PC-9 (cell line): ENCODE results near the gene TMEM14A. TPM values are rescaled to one million over a fixed set of nuclear protein-coding genes. Genes with fewer than 3 reads are reported as not detected.

Source experiments
- BruUV-seq: library from RNA; stranded (reverse); fragments of 400-500 nt; replicated peaks from 2 replicates; lab custom pipeline; 2021; lab: Mats Ljungman, UMichigan
- CTCF ChIA-PET: fragments of 300-600 bp; sonication (Branson Sonifier 250); formaldehyde crosslinking; loops from one replicate; lab custom pipeline; 2022; ENCODE audit warnings: antibody characterized with exemption; lab: Charles Lee
- POLR2A ChIA-PET: fragments of 300-600 bp; sonication (Branson Sonifier 250); formaldehyde crosslinking; loops from one replicate; lab custom pipeline; 2022; ENCODE audit warnings: antibody characterized with exemption; ENCODE audit not compliant: unreplicated experiment; lab: Charles Lee
- DNase-seq, 2 experiments: peaks; one replicate each; pipeline versions ENCODE4 v3.0.0 to v3.0.0-alpha.2; 2015 to 2022; ENCODE audit warnings: mixed read lengths in 1 of 2
- H2AFZ ChIP-seq: fragments of 200-600 bp; sonication (generic); 2 replicates; pipeline ENCODE4 v1.8.1; 2017; ENCODE audit warnings: antibody characterized with exemption
- H3F3A ChIP-seq: fragments of 200-600 bp; sonication (generic); 2 replicates; pipeline ENCODE4 v1.8.1; 2017; ENCODE audit warnings: antibody characterized with exemption, mild to moderate bottlenecking, low read depth; ENCODE audit not compliant: insufficient read depth
- H3K27ac ChIP-seq: fragments of 200-600 bp; sonication (generic); 2 replicates; pipeline ENCODE4 v1.6.1; 2016; ENCODE audit warnings: mixed run types
- H3K27me3 ChIP-seq: fragments of 200-600 bp; sonication (generic); 2 replicates; pipeline ENCODE4 v1.6.1; 2016; ENCODE audit warnings: low read depth, mixed run types; ENCODE audit not compliant: insufficient read depth
- H3K36me3 ChIP-seq: fragments of 200-600 bp; sonication (generic); 2 replicates; pipeline ENCODE4 v1.6.1; 2016; ENCODE audit warnings: low read depth, mixed run types
- H3K4me1 ChIP-seq: fragments of 200-600 bp; sonication (generic); replicated peaks from 2 replicates; pipeline ENCODE4 v1.6.1; 2016; ENCODE audit warnings: mixed run types; ENCODE audit not compliant: insufficient read depth
- H3K4me2 ChIP-seq: fragments of 200-600 bp; sonication (generic); 2 replicates; pipeline ENCODE4 v1.6.1; 2017; ENCODE audit warnings: mixed run types
- H3K4me3 ChIP-seq: fragments of 200-600 bp; sonication (generic); 2 replicates; pipeline ENCODE4 v1.6.1; 2016; ENCODE audit warnings: mixed run types
- H3K79me2 ChIP-seq: fragments of 200-600 bp; sonication (generic); 2 replicates; pipeline ENCODE4 v1.6.1; 2017; ENCODE audit warnings: low read depth, mixed run types
- H3K9me2 ChIP-seq: fragments of 200-600 bp; sonication (generic); 2 replicates; pipeline ENCODE4 v1.8.1; 2017; ENCODE audit warnings: mild to moderate bottlenecking; ENCODE audit not compliant: insufficient read depth
- H3K9me3 ChIP-seq: fragments of 200-600 bp; sonication (generic); 2 replicates; pipeline ENCODE4 v1.8.1; 2016; ENCODE audit warnings: low read depth; ENCODE audit not compliant: insufficient read depth
- H4K20me1 ChIP-seq: fragments of 200-600 bp; sonication (generic); 2 replicates; pipeline ENCODE4 v1.8.1; 2017; ENCODE audit not compliant: insufficient read depth
- EZH2 ChIP-seq: fragments of 200-600 bp; sonication (generic); IDR thresholded peaks from 2 replicates; pipeline ENCODE4 v1.8.0; 2017; ENCODE audit warnings: antibody characterized with exemption, low read depth
- intact Hi-C: fragments of 100-400 bp; cut with micrococcal nuclease; formaldehyde crosslinking; loops from one replicate; pipeline ENCODE4 v1.10.0; 2022; ENCODE audit not compliant: unreplicated experiment
- total RNA-seq: library from RNA; stranded (reverse); gene quantifications from 2 replicates; pipeline ENCODE4 v1.2.3, GENCODE V29; 2021
- TF ChIP-seq, protein P1 (sequence below): fragments of 200-600 bp; sonication (generic); conservative IDR thresholded peaks from 2 replicates; pipeline ENCODE4 v1.6.1; 2017; ENCODE audit warnings: mixed run types, antibody characterized with exemption, mild to moderate bottlenecking, moderate library complexity

TMEM14A gene
- total RNA-seq, 1 experiment from 2014 or later, result 75.2 TPM

DNA sequence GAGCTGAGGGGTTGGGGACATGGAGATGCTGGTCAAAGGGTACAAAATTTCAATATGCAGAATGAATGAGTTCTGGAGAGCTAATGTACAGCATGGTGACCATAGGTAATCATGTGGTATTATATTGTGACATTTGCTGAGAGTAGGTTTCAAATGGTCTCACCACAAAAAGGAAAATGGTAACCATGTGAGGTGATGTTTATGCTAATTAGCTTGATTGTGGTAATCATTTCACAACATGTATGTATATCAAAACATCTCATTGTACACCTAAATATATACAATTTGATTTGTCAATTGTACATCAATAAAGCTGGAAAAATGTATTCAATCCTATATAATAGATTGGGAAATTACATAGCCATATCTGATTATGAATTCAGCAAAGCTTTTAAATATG is 29.5 kb upstream of the TMEM14A start:
- H3K4me2 ChIP-seq, result no peak overlapping the region
- intact Hi-C loops, result no loop called here
- no peak overlapping the region for H3K27ac ChIP-seq
- H3K4me3 ChIP-seq, result no peak overlapping the region
- DNase-seq, result no peak
- TF ChIP-seq, protein P1, sequence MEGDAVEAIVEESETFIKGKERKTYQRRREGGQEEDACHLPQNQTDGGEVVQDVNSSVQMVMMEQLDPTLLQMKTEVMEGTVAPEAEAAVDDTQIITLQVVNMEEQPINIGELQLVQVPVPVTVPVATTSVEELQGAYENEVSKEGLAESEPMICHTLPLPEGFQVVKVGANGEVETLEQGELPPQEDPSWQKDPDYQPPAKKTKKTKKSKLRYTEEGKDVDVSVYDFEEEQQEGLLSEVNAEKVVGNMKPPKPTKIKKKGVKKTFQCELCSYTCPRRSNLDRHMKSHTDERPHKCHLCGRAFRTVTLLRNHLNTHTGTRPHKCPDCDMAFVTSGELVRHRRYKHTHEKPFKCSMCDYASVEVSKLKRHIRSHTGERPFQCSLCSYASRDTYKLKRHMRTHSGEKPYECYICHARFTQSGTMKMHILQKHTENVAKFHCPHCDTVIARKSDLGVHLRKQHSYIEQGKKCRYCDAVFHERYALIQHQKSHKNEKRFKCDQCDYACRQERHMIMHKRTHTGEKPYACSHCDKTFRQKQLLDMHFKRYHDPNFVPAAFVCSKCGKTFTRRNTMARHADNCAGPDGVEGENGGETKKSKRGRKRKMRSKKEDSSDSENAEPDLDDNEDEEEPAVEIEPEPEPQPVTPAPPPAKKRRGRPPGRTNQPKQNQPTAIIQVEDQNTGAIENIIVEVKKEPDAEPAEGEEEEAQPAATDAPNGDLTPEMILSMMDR, result no peak
- no peak for TF ChIP-seq EZH2
- BruUV-seq, result no TSS peak
- ChIA-PET CTCF (no interaction called here), POLR2A (no interaction called here)
- no peaks in the 10 kb centered on the region for H3K9me3 ChIP-seq
- H3K9me2 ChIP-seq, result no peaks in the 10 kb centered on the region
- no peaks in the 10 kb centered on the region for H3K79me2 ChIP-seq
- no peaks in the 10 kb centered on the region for H3K4me1 ChIP-seq
- no peaks in the 10 kb centered on the region for H3K36me3 ChIP-seq
- H4K20me1 ChIP-seq, result no peaks in the 10 kb centered on the region
- H2AFZ ChIP-seq, result no peak overlapping the region
- no peaks in the 10 kb centered on the region for H3F3A ChIP-seq
- no peaks in the 10 kb centered on the region for H3K27me3 ChIP-seq

DNA sequence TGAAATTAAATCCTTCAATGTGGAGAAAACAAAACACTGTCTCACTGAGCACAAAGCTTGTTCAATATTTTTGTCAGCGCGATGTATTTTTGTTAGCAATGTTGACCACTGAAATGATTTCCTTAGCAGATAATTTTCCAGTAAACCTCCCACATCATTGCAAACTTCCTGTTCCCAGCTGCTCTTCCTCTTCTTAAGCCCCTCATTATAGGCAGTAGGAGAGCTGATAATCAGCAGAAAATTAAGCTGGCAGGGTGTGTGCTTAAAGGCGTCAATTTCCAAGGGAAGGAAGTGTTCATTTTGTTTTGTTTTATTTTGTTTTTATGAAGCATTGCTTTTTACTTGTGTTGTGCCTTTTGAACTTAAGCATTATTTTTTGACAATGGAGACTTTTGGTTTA is 29.1 kb upstream of the TMEM14A start:
- intact Hi-C loops, result no loop called here
- Histone ChIP-seq H3K4me1 (no peaks in the 10 kb centered on the region), H2AFZ (no peak overlapping the region)

DNA sequence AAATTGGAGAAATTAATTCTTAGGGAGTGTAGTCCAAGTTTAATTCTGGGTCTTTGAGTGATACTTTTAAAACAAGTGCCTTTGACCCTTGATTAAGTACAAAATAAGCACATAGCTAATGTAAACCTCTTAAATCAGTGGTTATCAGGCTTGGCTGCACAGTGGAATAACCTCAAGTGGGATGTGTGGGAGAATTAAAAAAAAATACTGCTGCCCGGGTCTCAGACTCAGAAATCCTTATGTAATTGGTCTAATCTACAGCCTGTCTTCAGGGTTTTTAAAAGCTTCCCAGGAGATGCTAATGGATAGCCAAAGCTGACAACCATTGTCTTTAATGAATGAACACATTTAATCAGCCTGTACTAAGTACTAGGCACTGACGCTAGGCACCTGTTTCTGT is 28.5 kb upstream of the TMEM14A start:
- Histone ChIP-seq H3K9me3 (no peaks in the 10 kb centered on the region), H3K79me2 (no peaks in the 10 kb centered on the region), H4K20me1 (no peaks in the 10 kb centered on the region), H2AFZ (no peak overlapping the region), H3K4me3 (no peak overlapping the region), H3K27ac (no peak overlapping the region), H3K27me3 (no peaks in the 10 kb centered on the region), H3K4me2 (no peak overlapping the region), H3K36me3 (no peaks in the 10 kb centered on the region), H3F3A (no peaks in the 10 kb centered on the region), H3K9me2 (no peaks in the 10 kb centered on the region), H3K4me1 (no peaks in the 10 kb centered on the region)
- ChIA-PET POLR2A (no interaction called here), CTCF (no interaction called here)
- no peak for DNase-seq
- BruUV-seq, result no TSS peak
- TF ChIP-seq EZH2, result no peak
- TF ChIP-seq, protein P1, result no peak
- intact Hi-C loops, result no loop called here

More for the DNA sequence above, 29.1 kb upstream of the TMEM14A start:
- Histone ChIP-seq H3K27me3 (no peaks in the 10 kb centered on the region), H3K27ac (no peak overlapping the region), H3K9me2 (no peaks in the 10 kb centered on the region), H3F3A (no peaks in the 10 kb centered on the region), H3K79me2 (no peaks in the 10 kb centered on the region), H4K20me1 (no peaks in the 10 kb centered on the region), H3K9me3 (no peaks in the 10 kb centered on the region), H3K4me2 (no peak overlapping the region), H3K36me3 (no peaks in the 10 kb centered on the region), H3K4me3 (no peak overlapping the region)
- no peak for DNase-seq
- TF ChIP-seq, protein P1, result no peak
- TF ChIP-seq EZH2, result no peak
- ChIA-PET CTCF (no interaction called here), POLR2A (no interaction called here)
- BruUV-seq, result no TSS peak
